Measurements from ENCODE around the gene RPS6KA1. TPM values are rescaled to one million over a fixed set of nuclear protein-coding genes. Genes with fewer than 3 reads are reported as not detected.
"Not testable (repeated sequence)": the region's sequence is repeated elsewhere in the genome, so short reads cannot be mapped to it uniquely, and the experiment has no call there.

The RPS6KA1 gene
- 17.7 and 21.1 TPM in 2 replicates for total RNA-seq

DNA sequence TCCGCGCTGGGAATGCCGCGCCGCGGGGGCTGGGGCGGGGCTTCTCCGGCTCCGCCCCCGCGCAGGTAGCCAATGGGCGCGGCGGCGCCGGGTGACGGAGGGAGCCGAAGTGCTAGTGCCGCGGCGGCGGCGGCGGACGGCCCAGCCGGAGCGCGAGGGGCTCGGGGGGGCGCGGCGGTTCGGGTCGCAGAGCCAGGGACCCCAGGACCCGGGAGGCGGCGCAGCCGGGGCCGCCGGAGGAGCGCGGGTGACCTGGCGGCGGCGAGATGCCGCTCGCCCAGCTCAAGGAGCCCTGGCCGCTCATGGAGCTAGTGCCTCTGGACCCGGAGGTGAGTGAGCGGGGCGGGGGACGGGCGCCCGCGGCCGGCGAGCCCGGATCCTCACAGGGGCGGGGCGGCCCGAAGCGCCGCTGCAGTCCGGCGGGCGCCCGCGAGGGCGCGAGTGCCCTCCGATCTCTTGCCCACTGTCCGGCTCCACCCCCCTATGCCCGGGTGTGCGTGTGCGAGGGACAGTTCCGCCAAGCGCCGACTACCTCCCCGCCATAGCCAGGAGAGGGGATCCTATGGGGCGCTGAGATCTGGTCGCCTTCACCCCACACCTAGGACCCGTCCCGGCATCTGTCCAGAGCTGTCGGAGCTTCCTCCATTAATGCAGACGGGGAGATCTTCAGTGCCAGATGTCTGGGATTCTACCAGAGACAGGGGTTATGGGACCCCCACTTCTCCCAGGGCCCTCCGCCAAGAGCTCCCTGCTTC lies at the start of gene RPS6KA1:
Gene RPS6KA1, plus strand, starts transcription at position 107 of the 755 bp plus-strand sequence. Its CDS starts 160 bp downstream, at position 267.
- DNase-seq: peak; percentile 62

DNA sequence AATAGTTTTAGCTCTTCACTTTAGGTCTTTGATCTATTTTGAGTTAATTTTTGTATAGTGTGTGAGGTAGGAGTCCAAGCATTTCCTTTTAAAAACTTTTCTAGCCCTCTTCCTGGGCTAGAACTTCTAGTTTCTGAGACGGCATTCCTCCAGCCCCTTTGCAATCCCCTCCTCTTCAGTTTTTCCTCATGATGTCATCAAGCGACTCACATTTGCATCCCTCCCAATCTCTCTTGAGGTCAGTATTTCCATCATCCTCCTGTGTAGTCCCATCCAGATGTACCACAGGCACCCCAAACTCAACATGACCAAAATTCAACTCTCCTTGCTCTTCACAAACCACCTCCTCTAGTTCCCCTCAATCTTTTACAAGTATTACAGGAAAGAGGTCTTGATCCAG lies 46.6 kb upstream of the RPS6KA1 start:
- no peak for DNase-seq

DNA sequence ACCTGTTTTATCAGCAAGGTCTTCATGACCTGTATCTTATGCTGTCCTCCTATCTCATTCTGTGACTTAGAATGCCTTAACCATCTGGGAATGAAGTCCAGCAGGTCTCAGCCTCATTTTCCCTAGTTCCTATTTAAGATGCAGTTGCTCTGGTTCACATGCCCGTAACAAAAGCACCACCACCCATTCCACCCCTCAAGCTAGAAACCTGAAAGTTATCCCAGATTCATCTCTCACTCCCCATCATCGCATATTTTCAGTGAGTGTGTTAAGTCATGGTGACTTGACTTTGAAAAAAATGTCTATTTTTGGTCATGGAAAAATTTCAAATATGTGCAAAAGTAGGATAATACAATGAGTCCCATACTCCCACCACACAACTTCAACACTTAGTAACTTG lies 45.6 kb upstream of the RPS6KA1 start:
- DNase-seq: no peak

DNA sequence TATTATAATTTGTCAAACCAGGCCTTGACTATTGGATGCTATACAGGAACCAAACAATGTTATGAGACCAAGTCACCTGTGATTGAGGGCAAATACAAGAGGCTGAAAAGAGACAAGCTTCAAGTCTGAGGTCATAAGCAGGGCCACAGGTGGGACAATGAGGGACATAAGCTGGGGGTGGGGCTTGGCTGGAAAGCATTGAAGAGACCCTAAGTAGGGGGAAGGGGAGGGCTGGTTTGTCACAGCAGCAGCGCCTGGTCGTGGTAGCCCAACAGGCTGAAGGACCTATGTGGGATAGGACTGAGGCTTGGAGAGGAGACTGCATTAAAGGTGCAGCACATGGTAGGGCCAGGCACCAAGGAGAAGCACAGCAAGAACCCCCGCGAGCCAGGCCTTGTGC lies 39.4 kb upstream of the RPS6KA1 start:
- DNase-seq: no peak

DNA sequence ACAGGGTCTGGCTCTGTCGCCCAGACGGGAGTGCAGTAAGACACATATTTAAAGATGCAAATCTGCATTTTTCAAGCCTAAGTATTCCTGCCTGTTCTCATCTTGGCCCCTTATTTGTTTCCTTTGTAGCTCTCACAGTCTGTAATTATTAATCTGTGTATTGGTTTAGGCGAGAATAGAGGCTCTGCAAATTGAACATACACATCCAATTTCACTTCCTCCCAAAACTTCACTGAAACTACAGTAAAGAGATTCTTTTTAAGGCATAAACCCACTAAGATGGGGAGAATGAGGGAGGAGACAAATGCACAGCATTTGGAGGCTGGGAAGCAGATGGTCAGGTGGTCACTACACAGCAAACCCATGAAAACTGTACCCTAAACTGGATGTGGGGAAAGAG lies 36.3 kb upstream of the RPS6KA1 start:
- DNase-seq: no peak

DNA sequence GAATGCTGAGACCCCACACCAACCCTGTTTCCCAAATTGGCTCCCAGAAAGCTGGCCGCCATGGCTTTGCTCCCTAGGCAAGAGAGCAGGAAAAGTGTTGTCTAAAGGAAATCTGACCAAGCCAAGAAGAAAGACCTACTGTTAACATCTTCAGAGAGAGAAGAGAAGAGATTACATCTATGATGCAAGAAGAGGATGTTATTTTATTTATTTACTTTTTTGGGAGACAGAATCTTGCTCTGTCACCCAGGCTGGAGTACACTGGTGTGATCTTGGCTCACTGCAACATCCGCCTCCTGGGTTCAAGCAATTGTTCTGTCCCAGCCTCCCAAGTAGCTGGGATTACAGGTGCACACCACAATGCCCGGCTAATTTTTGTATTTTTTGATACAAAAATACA lies 35.6 kb upstream of the RPS6KA1 start:
- no peak for DNase-seq

DNA sequence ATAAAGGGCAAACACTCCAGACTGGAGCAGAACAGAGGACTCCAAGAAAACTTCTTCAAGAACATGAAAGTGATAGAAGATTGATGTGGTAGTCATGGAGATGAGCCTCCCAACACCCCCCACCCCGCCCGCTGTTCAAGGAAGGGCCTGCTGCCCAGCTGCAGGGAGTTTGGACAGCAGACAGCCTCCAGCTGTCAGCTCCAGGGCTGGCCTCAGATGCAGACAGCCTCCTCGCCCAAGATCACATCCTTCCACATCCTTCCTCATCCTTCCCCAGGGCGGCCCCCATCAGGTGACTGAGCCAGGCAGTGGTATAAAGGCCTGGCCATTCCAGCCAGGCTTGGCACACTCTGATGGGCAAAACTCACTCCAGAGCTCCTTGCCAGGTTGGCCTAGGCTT lies 32.7 kb upstream of the RPS6KA1 start:
- DNase-seq: no peak

DNA sequence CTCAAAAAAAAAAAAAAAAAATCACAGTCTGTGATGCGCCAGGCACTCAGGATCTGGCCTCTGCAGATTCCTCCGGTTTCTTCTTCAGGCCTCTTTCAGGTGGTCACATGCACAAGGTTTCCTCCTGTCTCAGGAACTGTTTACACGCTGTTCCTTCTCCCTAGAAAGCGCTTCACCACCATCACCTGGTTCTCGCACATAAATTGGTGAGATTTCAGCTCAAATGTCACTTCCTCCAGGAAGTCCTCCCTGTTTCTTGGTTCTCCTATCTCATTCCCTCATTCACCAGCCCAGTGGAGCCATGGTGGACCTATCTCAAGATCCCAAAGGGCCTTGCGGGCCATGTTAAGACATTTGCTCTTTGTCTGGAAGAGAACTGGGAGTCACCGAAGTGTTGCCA lies 30.7 kb upstream of the RPS6KA1 start:
- DNase-seq: no peak

DNA sequence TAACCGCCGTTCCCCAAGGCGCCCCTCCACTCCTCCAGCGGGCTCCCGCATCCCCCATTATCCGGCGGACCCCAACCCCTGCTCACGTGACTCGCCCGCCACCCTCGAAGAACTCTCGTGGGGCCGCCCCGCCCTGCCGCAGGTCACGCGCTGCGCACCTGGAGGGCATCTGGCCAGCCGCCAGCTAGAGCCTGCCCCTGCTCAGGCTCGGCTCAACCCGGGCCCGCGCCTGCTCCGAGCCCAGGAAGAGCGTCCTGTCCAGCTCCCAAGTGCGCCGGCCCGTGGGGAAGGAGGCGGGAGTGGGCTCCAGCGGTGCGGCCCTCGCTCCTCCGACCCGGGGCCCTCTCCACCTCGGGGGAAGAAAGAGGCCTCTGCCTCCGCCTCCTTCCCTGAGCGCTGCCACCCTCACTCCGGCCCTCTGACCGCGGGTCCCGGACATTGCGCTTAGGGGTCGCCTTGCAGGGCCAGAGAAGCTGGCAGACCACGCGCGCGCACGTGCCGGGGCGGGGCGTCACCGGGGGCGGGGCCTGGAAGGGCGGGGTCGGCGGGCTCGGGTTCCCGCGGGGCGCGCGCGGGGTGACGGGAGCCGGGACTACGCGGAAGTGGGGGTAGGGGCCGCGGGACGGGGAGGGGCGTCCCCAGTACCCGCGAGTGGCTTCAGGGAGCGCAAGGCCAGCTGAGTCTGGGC lies 28.9 kb upstream of the RPS6KA1 start:
- peak; percentile 79 for DNase-seq

DNA sequence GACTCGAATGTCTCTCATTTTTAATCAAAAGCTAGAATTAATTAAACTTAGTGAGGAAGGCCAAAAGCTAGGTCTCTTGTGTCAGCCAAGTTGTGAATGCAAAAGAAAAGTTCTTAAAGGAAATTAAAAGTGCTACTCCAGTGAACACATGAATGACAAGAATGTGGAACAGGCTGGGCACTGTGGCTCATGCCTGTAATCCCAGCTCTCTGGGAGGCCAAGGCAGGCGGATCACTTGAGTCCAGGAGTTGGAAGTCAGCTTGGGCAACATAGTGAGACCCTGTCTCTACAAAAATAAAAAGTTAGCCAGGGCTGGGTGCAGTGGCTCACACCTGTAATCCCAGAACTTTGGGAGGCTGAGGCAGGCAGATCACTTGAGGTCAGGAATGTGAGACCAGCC lies 18.9 kb upstream of the RPS6KA1 start:
- not testable (repeated sequence) for DNase-seq

DNA sequence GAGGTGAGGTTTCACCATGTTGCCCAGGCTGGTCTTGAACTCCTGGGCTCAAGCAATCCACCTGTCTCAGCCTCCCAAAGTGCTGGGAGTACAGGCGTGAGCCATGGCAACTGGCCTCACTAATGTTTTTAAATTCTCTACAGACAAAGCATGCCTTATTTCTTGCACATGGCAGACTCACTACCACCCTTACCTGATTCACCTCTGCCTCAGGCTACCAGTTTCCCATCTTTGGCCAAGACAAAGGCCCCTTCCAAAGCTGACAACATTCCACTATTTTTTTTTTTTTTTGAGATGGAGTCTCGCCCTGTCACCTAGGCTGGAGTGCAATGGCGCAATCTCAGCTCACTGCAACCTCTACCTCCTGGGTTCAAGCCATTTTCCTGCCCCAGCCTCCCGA lies 13.7 kb upstream of the RPS6KA1 start:
- not testable (repeated sequence) for DNase-seq

DNA sequence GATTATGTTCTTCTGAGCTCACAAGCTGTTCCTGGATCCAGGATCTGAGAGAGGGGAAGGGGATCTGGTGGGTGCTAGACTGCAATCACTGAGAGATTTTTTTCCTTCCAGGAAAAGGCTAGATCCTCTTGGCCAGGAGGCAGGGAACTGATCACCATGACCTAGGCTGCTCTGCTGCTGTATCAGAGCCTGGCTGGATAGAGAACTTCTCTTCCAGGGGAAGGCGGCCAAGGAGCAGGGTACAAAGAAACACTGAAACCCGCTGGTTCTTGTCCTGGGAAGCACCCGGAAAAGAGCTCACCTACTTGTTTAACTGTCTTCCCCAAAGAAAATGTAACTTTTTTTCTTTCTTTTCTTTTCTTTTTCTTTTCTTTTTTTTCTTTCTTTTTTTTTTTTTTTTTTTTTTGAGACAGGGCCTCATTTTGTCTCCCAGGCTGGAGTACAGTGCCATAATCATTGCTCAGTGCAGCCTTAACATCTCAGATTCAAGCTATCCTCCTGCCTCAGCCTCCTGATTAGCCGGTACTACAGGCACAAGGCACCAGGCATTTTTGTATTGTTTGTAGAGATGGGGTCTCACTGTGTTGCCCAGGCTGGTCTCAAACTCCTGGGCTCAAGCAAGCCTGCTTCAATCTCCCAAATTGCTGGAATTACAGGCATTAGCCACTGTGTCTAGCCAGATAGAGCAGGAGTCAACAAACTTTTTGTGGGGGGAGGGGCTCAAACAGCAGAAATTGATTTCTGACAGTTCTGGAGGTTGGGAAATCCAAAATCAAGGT lies 12.4 kb upstream of the RPS6KA1 start:
- DNase-seq: no peak

DNA sequence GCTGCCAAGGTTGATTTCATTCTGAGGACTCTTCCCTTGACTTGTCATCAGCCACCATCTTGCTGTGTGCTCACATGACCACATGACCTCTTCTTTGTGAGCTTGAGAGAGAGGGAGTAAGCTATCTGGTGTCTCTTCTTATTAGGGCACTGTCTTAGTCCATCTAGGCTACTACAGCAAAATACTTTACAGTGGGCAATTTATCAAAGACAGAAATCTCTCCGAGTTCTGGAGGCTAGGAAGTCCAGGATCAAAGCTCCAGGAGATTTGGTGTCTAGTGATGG lies 11.9 kb upstream of the RPS6KA1 start:
- DNase-seq: no peak

DNA sequence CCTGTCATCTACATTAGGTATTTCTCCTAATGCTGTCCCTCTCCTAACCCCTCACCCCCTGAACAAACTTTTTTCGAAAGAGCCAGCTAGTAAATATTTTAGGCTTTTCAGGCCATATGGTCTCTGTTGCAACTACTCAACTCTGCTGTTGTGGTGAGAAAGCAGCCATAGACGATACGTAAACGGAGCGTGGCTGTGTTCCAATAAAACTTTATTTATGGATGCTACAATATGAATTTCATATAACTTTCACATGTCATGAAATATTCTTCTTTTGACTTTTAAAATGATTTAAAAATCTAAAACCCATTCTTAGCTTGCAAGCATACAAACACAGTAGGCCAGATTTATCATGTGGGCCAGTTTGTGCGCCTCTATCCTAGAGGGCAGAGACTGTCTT lies 11.2 kb upstream of the RPS6KA1 start:
- no peak for DNase-seq

DNA sequence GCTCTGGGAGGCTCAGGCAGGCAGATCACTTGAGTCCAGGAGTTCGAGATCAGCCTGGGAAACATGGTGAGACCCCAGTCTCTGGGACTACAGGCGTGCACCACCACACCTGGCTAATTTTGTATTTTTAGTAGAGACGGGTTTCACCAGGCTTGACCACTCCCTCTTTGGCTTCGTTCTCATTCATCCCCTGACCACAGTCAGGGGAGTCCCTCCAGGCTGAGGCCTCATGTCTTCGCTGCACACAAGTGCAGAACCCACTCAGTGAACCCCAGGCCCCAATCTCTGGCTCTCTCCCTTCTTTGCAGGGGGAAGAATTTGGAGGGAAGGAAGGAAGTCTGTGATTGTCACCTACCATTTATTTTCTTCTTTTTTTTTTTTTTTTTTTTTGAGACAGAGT lies 9.2 kb upstream of the RPS6KA1 start:
- no peak for DNase-seq

DNA sequence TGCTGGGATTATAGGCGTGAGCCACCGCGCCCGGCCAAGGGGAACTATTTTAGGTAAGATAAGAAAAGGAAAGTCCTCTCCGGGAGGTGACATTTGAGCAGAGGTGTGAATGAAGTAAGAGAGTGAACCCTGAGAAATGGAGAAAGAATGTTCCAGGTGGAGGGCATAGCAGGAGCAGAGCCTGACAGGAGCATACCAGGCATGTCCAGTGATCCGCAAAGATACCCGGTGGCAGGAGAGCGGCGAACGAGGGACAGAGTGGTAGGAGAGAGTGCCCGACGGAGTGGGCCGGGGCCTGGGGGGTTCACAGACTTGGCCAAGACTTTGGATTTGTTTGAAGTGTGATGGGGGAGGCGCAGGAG lies 7.9 kb upstream of the RPS6KA1 start:
- DNase-seq: no peak

DNA sequence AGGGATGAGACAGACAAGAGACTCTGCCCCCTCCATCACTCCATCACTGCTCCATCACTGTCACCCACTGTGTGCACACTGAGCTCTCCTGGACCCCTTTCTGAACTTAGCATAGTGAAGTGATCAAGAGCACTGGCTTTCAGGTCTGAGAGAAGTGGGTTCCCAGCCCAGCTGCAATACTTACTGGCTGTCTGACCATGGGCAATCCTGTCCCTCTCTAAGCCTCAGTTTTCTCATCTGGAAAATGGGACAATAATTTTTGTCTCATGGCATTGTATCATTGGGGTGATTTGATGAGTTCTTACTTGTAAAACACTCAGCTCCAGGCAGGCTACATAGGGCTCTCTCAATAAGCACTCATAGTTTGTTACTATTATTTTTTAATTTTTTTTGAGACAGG lies 7.5 kb upstream of the RPS6KA1 start:
- no peak for DNase-seq

DNA sequence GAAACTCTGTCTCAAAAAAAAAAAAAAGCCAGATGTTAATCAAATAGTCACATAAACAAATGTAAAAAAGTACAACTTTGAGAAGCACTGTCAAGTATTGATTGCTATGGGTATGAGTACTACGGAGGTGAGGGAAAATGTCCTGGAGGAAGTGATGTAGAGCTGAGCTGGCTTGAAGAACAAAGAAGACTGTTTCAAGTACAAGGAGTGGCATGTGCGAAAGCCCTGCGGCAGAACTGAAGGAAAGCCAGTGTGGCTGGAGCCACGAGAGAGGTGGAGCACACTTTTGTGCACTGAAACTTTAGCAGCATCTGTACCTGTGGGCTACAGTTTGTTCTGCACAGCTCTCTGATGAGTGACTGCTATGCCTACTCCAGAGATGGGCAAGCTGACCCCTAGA lies 5.4 kb upstream of the RPS6KA1 start:
- peak; percentile 22 for DNase-seq

DNA sequence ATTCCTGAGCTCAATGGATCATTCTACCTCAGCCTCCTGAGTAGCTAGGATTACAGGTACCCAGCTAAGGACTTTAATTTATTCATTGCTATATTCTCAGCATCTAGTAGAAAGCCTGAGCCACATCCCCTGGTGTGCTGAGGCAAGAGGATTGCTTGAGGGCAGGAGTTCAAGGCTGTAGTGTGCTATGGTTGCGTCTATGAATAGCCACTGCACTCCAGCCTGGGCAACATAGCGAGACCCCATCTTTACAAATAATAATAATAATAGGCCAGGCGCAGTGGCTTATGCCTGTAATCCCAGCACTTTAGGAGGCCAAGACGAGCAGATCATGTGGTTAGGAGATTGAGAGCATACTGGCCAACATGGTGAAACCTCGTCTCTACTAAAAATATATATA lies 3.3 kb upstream of the RPS6KA1 start:
- DNase-seq: no peak

DNA sequence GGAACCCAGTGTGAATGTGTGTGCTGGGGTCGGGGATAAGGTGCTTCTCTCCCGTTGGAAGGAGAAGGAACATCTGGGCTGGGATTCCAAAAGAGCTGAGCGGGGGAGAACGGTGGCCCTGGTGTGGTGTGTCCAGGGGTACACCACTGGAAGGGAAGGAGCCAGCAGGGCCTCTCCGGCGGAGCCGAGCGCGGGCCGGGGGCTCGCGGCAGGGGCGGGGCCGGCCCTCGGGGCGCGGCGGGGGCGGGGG lies 231 bp upstream of the RPS6KA1 start:
- no peak for DNase-seq

DNA sequence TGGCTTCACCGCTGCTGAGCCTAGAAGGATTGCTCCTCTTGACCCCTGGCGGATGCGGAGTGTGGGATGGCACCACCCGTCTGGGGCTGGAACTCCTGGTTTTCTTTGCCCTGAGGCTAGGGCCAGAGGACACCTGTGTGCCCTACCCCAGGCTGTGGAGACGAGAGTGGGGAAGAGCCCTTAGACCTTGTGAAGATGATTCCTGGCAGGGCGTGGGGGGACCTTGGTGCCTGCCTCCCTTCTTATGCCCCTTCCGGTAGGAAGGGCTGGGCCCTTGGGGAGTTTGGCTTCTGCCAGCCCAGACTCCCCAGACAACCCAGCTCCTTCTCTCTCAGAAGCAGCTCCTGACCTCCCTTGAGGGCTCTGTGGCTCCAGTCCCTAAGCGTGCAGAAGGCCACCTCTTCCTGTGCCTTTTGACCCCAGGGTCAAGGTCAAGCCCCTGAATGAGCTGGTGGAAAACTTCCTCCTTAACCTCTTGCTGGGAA lies 891 bp downstream of the RPS6KA1 start:
- no peak for DNase-seq

DNA sequence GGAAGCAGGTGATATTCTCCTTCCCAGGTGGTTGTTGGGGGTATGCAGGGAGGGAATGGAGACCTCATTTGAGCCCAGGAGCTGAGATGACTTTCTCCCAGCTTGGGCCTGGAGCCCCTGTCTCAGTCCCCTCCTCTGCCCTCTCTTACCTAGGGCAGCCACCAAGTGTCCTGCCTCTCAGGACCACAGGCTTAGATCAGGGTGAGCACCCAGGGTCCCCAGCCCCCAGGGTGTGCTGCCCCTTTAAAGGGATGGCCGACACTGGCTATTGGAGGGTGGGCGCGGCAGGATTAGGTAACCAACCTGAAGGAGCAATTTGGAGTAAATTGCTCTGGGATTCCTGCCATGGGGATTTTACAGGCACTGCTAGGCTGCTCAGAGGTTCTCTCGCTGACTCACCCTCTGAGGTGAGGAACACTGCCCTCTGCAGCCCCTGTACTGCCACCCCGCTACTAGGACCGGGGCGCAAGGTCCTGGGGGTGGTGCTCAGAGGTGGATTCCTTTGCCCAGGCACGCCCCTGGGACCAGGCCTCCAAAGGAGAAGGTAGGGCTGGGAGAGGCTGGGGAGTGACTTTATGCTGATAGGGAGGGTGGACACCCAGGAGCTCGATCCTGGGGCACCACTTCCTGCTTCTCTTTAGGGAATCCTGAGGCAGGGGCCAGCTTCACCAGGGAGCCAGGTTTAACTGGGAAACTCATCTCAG lies 1.5 kb downstream of the RPS6KA1 start:
- peak; percentile 32 for DNase-seq

DNA sequence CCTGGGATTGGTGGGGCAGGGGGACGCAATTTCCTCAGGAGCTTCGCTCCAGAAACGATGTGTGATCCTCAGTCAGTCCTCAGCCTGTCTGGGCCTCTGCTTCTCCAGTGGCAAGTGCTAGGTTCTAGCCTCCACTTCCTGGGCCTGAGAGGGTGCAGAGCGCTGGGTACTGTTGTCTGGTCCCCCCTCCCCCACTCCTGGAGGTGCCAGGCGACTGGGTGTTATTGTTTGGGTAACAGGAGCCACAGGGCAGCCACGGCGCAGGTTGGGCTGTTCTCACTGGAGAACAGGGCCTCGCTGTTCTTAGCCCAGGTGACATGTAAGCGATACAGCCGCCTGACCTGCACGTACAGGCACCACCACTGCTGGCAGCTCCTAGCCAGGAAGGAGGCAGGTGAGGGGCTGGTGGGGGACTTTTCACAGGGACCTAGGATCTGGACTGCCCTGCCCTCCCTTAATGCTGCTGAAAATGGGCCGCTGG lies 2.1 kb downstream of the RPS6KA1 start:
- no peak for DNase-seq

All from dermis blood vessel endothelial cell (primary cell).